COLO829 (cell line): ENCODE measurements around the gene GLIPR1L2.

Source experiments
- DNase-seq: peaks from one replicate; pipeline ENCODE4 v3.0.0; 2012; ENCODE audit warnings: low spot score

GLIPR1L2 gene

DNA sequence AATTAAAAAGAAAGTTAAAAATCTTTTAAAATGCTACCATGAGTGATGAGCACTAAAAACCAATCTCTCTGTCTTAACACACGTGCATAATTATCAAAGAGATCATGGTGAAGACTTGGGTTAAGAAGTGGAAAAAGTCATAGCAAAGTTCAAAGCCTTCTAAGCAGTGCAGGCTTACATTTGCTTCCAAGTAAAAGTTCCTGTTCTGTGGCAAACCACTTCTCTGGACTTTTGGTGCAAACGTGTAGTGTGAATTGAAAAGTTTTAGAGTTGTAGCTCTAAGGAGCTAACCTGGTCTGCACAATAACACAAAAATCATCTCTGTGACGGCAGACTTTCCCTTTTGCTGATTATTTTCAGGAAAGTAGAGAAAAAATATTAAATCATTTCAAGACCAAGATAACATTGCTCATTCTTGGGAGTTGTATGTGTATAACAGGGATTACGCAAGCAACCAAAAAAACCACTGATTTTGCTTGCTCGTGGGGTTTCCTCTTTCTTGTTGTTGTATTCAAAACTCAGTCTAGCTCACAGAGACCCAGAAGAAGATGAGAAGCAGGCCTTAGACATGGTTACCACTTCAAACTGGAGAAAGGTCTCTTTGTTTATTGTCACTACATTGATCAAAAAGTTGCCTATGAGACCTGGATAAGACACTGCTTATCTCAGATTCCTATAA lies 87.4 kb downstream of the GLIPR1L2 start:
- DNase-seq = no peak

DNA sequence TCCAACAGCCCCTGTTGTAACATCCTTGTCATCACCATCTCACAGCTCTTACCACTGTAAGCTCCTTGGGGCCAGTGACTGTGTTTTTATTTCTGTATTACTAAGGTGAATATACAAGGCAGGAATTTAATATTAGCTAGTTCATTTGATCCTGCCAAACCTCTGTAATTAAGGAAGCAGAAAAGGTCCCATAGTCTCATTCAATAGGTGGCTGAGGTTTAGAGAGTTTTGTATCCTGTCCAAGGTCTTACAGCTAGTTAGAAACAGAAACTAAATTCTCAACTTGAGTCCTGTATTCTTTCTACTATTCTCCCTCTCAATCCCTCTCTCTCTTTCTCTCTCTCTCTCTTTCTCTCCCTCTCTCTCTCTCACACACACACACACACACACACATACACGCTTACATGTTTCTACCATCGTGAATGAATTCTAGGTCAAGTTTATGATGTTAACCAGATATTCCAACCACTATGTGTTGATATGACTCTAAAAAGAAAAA lies 89.1 kb downstream of the GLIPR1L2 start:
- DNase-seq = no peak

DNA sequence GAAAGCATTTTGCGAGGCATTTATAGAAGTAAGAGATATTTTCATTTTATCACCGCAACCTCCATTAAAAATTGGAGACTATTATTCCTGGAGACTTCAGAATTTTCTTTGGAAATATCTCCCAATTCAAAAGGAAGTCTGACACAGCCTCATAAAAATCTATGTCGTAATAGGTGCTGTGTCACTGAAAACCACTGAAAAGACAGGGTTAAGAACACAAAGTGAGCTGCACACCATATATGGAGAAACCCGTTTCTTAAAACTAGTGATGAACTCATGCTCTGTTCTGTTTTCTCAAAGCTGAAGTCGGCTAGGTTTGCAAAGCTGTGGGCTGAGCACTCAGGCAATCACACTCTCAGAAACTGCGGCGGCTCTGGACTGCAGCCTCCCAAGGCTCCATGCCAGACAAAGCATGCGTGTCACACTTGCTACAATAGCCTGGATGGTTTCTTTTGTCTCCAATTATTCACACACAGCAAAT lies 89.6 kb downstream of the GLIPR1L2 start, which contains the start of gene GLIPR1:
Gene GLIPR1, plus strand, starts transcription at position 287 of the 481 bp plus-strand sequence. Its CDS starts 126 bp downstream, at position 413.
- DNase-seq = peak; percentile 68

DNA sequence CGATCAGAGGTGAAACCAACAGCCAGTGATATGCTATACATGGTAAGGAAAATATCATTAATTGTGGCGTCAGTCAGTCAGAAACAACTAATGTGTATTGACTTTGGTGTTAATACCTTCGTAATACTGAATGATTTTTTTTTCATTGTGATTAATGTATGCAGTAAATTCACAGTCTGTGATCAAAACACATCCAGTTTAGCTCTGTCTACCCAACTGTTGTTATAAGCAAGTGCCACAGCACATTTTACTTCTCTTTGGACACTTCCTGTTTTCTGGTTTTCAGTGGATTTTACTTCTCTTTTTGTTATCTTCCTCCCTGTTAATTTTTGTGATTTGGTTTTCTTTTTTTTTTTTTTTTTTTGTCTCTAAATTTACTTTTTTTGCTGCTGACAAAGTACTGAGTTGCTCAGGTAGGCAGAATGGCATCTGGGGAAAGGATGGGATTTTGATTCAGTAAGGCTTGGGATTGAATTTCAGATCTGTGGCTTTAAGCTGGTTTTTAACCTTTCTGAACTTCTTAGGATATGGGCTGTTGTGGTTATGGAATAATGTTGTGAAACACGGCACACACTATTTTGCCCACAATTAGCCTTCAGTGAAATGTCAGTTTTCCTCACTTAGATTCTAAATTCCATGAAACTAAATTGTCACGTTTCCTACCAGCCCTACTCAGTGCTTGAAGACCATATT lies 90.3 kb downstream of the GLIPR1L2 start:
- no peak for DNase-seq

DNA sequence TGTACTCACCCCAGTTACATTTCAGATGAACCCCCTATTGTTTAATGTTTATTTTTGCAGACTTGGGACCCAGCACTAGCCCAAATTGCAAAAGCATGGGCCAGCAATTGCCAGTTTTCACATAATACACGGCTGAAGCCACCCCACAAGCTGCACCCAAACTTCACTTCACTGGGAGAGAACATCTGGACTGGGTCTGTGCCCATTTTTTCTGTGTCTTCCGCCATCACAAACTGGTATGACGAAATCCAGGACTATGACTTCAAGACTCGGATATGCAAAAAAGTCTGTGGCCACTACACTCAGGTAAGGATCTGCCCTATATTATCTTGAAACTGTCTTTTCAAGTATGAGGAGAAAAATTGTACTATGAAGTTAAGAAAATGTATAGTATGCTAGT lies 90.9 kb downstream of the GLIPR1L2 start:
- no peak for DNase-seq
